Stomach (tissue), 4 donors: ENCODE measurements around the gene VARS2.
"Not testable (repeated sequence)": the region's sequence is repeated elsewhere in the genome, so short reads cannot be mapped to it uniquely, and the experiment has no call there.

Experiments used
- CTCF ChIP-seq, 7 experiments: fragments of 450-650 bp in 4 of 7; fragments of 200-600 bp in 3 of 7; sonication (generic) in 3 of 7; IDR thresholded peaks; one replicate each; pipeline ENCODE4 v1.5.1; 2016 to 2019; ENCODE audit warnings: antibody characterized with exemption in 7 of 7, control low read depth in 2 of 7, mild to moderate bottlenecking in 1 of 7
- EP300 ChIP-seq: sonication (generic); formaldehyde crosslinking; IDR thresholded peaks from one replicate; pipeline ENCODE4 v1.6.1; 2017; ENCODE audit warnings: antibody characterized with exemption
- POLR2A ChIP-seq, 4 donors: fragments of 450-650 bp; IDR thresholded peaks; one replicate each; pipeline ENCODE4 v1.6.1; 2016; ENCODE audit warnings: antibody characterized with exemption in 4 of 4, control low read depth in 2 of 4, mild to moderate bottlenecking in 1 of 4, moderate library complexity in 1 of 4

GRCh38 chr6:30907290-30907757 lies 6.7 kb upstream of the VARS2 start:
- not testable (repeated sequence) for TF ChIP-seq POLR2A (IDR thresholded peaks at IDR 0.05); CTCF (IDR thresholded peaks at IDR 0.05); EP300
